ENCODE measurements around the gene GPT2. TPM values are rescaled to one million over a fixed set of nuclear protein-coding genes. Genes with fewer than 3 reads are reported as not detected.
A peak's percentile ranks its signal among the peaks of the same experiment; 100 is the strongest.

Gene GPT2
- total RNA-seq, 6 experiments from 2014 or later = 11.5 to 17.4 (median 14.0) TPM

- H3K27ac Mint-ChIP-seq = peak within 1 kb of the TSS; percentile 95
These were observed 89.2 kb downstream of the GPT2 start, which contains the start of gene DNAJA2 for GRCh38 chr16:46973207-46973995. DNAJA2 (minus strand) TSS chr16:46973674; CDS start chr16:46973572, 102 bp downstream.

GRCh38 chr16:46973996-46974324 is 89.8 kb downstream of the GPT2 start:
- no peaks in the 10 kb centered on the region for H3K9me3 Mint-ChIP-seq
- peaks cover 29% of the 10 kb centered on the region for H3K4me1 Mint-ChIP-seq (ENCODE audit: low read depth)
- peaks cover 18% of the 10 kb centered on the region for H3K36me3 Mint-ChIP-seq (ENCODE audit: low read depth)
- TF ChIP-seq CTCF (IDR thresholded peaks at IDR 0.05) = no peak
- peak overlapping the region; percentile 91 for H3K4me3 Mint-ChIP-seq
- peak overlapping the region; percentile 95 for H3K27ac Mint-ChIP-seq
- no peak for DNase-seq
- H3K27me3 Mint-ChIP-seq (ENCODE audit: insufficient read depth) = no peaks in the 10 kb centered on the region

More at GRCh38 chr16:46973207-46973995, 89.2 kb downstream of the GPT2 start, which contains the start of gene DNAJA2:
- H3K4me1 Mint-ChIP-seq (ENCODE audit: low read depth) = peaks cover 29% of the 10 kb centered on the region
- H3K27me3 Mint-ChIP-seq (ENCODE audit: insufficient read depth) = no peaks in the 10 kb centered on the region
- TF ChIP-seq CTCF (IDR thresholded peaks at IDR 0.05) = no peak
- H3K36me3 Mint-ChIP-seq (ENCODE audit: low read depth) = peaks cover 18% of the 10 kb centered on the region
- peak within 1 kb of the TSS; percentile 95 for H3K4me3 Mint-ChIP-seq
- H3K9me3 Mint-ChIP-seq = no peaks in the 10 kb centered on the region
- DNase-seq = peak; percentile 78

- H3K9me3 Mint-ChIP-seq = no peaks in the 10 kb centered on the region
- peak overlapping the region; percentile 95 for H3K27ac Mint-ChIP-seq
- no peak for DNase-seq
- H3K4me3 Mint-ChIP-seq = peak overlapping the region; percentile 91
- H3K27me3 Mint-ChIP-seq (ENCODE audit: insufficient read depth) = no peaks in the 10 kb centered on the region
- peaks cover 29% of the 10 kb centered on the region for H3K4me1 Mint-ChIP-seq (ENCODE audit: low read depth)
- TF ChIP-seq CTCF (IDR thresholded peaks at IDR 0.05) = no peak
- peaks cover 18% of the 10 kb centered on the region for H3K36me3 Mint-ChIP-seq (ENCODE audit: low read depth)
These were observed 90.2 kb downstream of the GPT2 start for GRCh38 chr16:46974352-46974751.

- no peaks in the 10 kb centered on the region for H3K9me3 Mint-ChIP-seq
- H3K27ac Mint-ChIP-seq = no peak overlapping the region
- H3K36me3 Mint-ChIP-seq (ENCODE audit: low read depth) = peaks cover 18% of the 10 kb centered on the region
- no peaks in the 10 kb centered on the region for H3K27me3 Mint-ChIP-seq (ENCODE audit: insufficient read depth)
- peaks cover 29% of the 10 kb centered on the region for H3K4me1 Mint-ChIP-seq (ENCODE audit: low read depth)
- DNase-seq = no peak
- no peak overlapping the region for H3K4me3 Mint-ChIP-seq
- no peak for TF ChIP-seq CTCF (IDR thresholded peaks at IDR 0.05)
These were observed 91.0 kb downstream of the GPT2 start for GRCh38 chr16:46975165-46975564.

GRCh38 chr16:46975908-46976470 is 91.8 kb downstream of the GPT2 start:
- no peak overlapping the region; the same call in 1 of the 2 replicates for H3K4me3 Mint-ChIP-seq
- no peaks in the 10 kb centered on the region for H3K9me3 Mint-ChIP-seq

More at GRCh38 chr16:46975908-46976470, 91.8 kb downstream of the GPT2 start:
- H3K27me3 Mint-ChIP-seq (ENCODE audit: insufficient read depth) = no peaks in the 10 kb centered on the region
- TF ChIP-seq CTCF (IDR thresholded peaks at IDR 0.05) = no peak
- H3K36me3 Mint-ChIP-seq (ENCODE audit: low read depth) = peaks cover 16% of the 10 kb centered on the region
- peaks cover 26% of the 10 kb centered on the region for H3K4me1 Mint-ChIP-seq (ENCODE audit: low read depth)
- DNase-seq = no peak
- H3K27ac Mint-ChIP-seq = no peak overlapping the region
